GM21367 (cell line): Measurements from ENCODE around the gene CEMP1.

Experiments
- ATAC-seq: cut with Tn5 transposase; IDR thresholded peaks from one replicate; pipeline ENCODE4 v1.9.1; 2021; ENCODE audit not compliant: unreplicated experiment

The CEMP1 gene

GRCh38 chr16:2505695-2506094 lies 25.5 kb downstream of the CEMP1 start:
- no peak for ATAC-seq

GRCh38 chr16:2501946-2502895 lies 29.0 kb downstream of the CEMP1 start:
- ATAC-seq, result no peak

- no peak for ATAC-seq
Observed at GRCh38 chr16:2500918-2501750, 30.1 kb downstream of the CEMP1 start.

- no peak for ATAC-seq
Observed at GRCh38 chr16:2500430-2500917, 30.7 kb downstream of the CEMP1 start.

- ATAC-seq, result no peak
Observed at GRCh38 chr16:2499890-2500429, 31.2 kb downstream of the CEMP1 start.

GRCh38 chr16:2499454-2499853 lies 31.8 kb downstream of the CEMP1 start:
- ATAC-seq, result no peak

- ATAC-seq, result no peak
Observed at GRCh38 chr16:2498531-2499253, 32.5 kb downstream of the CEMP1 start.

- ATAC-seq, result no peak
Observed at GRCh38 chr16:2497695-2498484, 33.3 kb downstream of the CEMP1 start.

- no peak for ATAC-seq
Observed at GRCh38 chr16:2497116-2497630, 34.0 kb downstream of the CEMP1 start.

- no peak for ATAC-seq
Observed at GRCh38 chr16:2496223-2497115, 34.7 kb downstream of the CEMP1 start.

- ATAC-seq, result no peak
Observed at GRCh38 chr16:2495041-2495440, 36.2 kb downstream of the CEMP1 start.

GRCh38 chr16:2494616-2495015 lies 36.6 kb downstream of the CEMP1 start:
- ATAC-seq, result no peak

GRCh38 chr16:2493605-2494004 lies 37.6 kb downstream of the CEMP1 start:
- no peak for ATAC-seq

GRCh38 chr16:2492292-2492691 lies 38.9 kb downstream of the CEMP1 start:
- no peak for ATAC-seq

- ATAC-seq, result no peak
Observed at GRCh38 chr16:2490190-2491105, 40.8 kb downstream of the CEMP1 start.

GRCh38 chr16:2489581-2489980 lies 41.6 kb downstream of the CEMP1 start:
- ATAC-seq, result no peak

GRCh38 chr16:2487903-2488531 lies 43.2 kb downstream of the CEMP1 start:
- ATAC-seq, result no peak
